ENCODE data around the gene SCUBE2.

- TF ChIP-seq POLR2AphosphoS5 (IDR thresholded peaks at IDR 0.05) (no peak), CTCF (IDR thresholded peaks at IDR 0.05) (no peak)
Measured at GRCh38 chr11:9037963-9038362, 53.4 kb downstream of the SCUBE2 start.

Data from sigmoid colon (tissue), 4 donors.